IMR-90 (cell line): ENCODE measurements around the gene GDPD3. TPM values are rescaled to one million over a fixed set of nuclear protein-coding genes. Genes with fewer than 3 reads are reported as not detected.

Experiments
- ATAC-seq: fragments of 200-7000 bp; cut with Tn5 transposase; 2 replicates; pipeline ENCODE4 v1.9.1; 2020; ENCODE audit warnings: low read depth, mild to moderate bottlenecking, moderate library complexity
- BruUV-seq: library from RNA; stranded (reverse); fragments of 400-500 nt; replicated peaks from 2 replicates; lab custom pipeline; 2021; lab: Mats Ljungman, UMichigan
- CTCF ChIA-PET: fragments of 300-600 bp; formaldehyde crosslinking; extraction: SDS; loops from one replicate; lab custom pipeline; 2021; ENCODE audit warnings: antibody characterized with exemption; lab: Yijun Ruan, JAX
- POLR2A ChIA-PET: fragments of 300-600 bp; sonication (Branson Sonifier 250); formaldehyde crosslinking; loops from one replicate; lab custom pipeline; 2022; ENCODE audit warnings: antibody characterized with exemption; ENCODE audit not compliant: unreplicated experiment; lab: Charles Lee
- DNase-seq: peaks from one replicate; pipeline ENCODE4 v3.0.0; 2013
- H2AFZ ChIP-seq: replicated peaks from 2 replicates; pipeline ENCODE3; 2013; ENCODE audit warnings: low read length, mild to moderate bottlenecking; ENCODE audit not compliant: poor library complexity
- H2AK5ac ChIP-seq: 2 replicates; pipeline ENCODE4 v1.6.1; 2013; ENCODE audit warnings: low read depth, low read length, inconsistent platforms
- H2AK9ac ChIP-seq: replicated peaks from 2 replicates; pipeline ENCODE3; 2013; ENCODE audit warnings: mild to moderate bottlenecking, low read depth, low read length, moderate library complexity; ENCODE audit not compliant: poor library complexity
- H2BK120ac ChIP-seq: 2 replicates; pipeline ENCODE4 v1.6.1; 2013; ENCODE audit warnings: low read depth, low read length, inconsistent platforms
- H2BK15ac ChIP-seq: 3 replicates; pipeline ENCODE4 v1.6.1; 2013; ENCODE audit warnings: low read depth, low read length, inconsistent platforms
- H2BK20ac ChIP-seq: 2 replicates; pipeline ENCODE4 v1.6.1; 2013; ENCODE audit warnings: low read depth, mild to moderate bottlenecking, inconsistent platforms, low read length, moderate library complexity
- H2BK5ac ChIP-seq: 2 replicates; pipeline ENCODE4 v1.6.1; 2013; ENCODE audit warnings: mild to moderate bottlenecking, low read depth, low read length, inconsistent platforms; ENCODE audit not compliant: poor library complexity, severe bottlenecking
- H3K14ac ChIP-seq: replicated peaks from 2 replicates; pipeline ENCODE4 v1.6.1; 2013; ENCODE audit warnings: low read depth, low read length, inconsistent platforms
- H3K18ac ChIP-seq: 2 replicates; pipeline ENCODE4 v1.6.1; 2013; ENCODE audit warnings: low read depth, low read length, control low read depth
- H3K23ac ChIP-seq: 2 replicates; pipeline ENCODE4 v1.6.1; 2013; ENCODE audit warnings: low read depth, low read length, inconsistent platforms
- H3K27ac ChIP-seq: 2 replicates; pipeline ENCODE4 v1.5.1; 2013; ENCODE audit warnings: mild to moderate bottlenecking, control low read depth, low read length; ENCODE audit not compliant: insufficient read depth
- H3K27me3 ChIP-seq: 2 replicates; pipeline ENCODE4 v1.6.1; 2013; ENCODE audit warnings: low read length; ENCODE audit not compliant: control insufficient read depth, insufficient read depth
- H3K36me3 ChIP-seq: 2 replicates; pipeline ENCODE4 v1.6.1; 2013; ENCODE audit warnings: low read length, mixed read lengths; ENCODE audit not compliant: control insufficient read depth, insufficient read depth
- H3K4ac ChIP-seq: 2 replicates; pipeline ENCODE4 v1.6.1; 2013; ENCODE audit warnings: low read depth, low read length, inconsistent platforms
- H3K4me1 ChIP-seq: 2 replicates; pipeline ENCODE4 v1.6.1; 2013; ENCODE audit warnings: low read length, mixed read lengths; ENCODE audit not compliant: control insufficient read depth, insufficient read depth
- H3K4me2 ChIP-seq: 2 replicates; pipeline ENCODE4 v1.6.1; 2013; ENCODE audit warnings: low read depth, mild to moderate bottlenecking, control low read depth, low read length, moderate library complexity
- H3K4me3 ChIP-seq: 2 replicates; pipeline ENCODE4 v1.5.1; 2013; ENCODE audit warnings: low read depth, mild to moderate bottlenecking, control low read depth, low read length, moderate library complexity; ENCODE audit not compliant: insufficient read depth
- H3K56ac ChIP-seq: 2 replicates; pipeline ENCODE4 v1.6.1; 2013; ENCODE audit warnings: low read length, inconsistent platforms; ENCODE audit not compliant: insufficient read depth; ENCODE audit errors: extremely low read depth
- H3K79me1 ChIP-seq, 2 experiments: 2 replicates each; pipeline ENCODE4 v1.6.1; 2013; ENCODE audit warnings: low read length in 2 of 2, inconsistent platforms in 1 of 2, low read depth in 1 of 2
- H3K9ac ChIP-seq: 2 replicates; pipeline ENCODE4 v1.6.1; 2013; ENCODE audit warnings: low read depth, low read length, control low read depth
- H3K9me1 ChIP-seq: 2 replicates; pipeline ENCODE4 v1.6.1; 2013; ENCODE audit warnings: low read length, inconsistent platforms; ENCODE audit not compliant: insufficient read depth
- H3K9me3 ChIP-seq: 2 replicates; pipeline ENCODE4 v1.6.1; 2013; ENCODE audit warnings: low read length; ENCODE audit not compliant: control insufficient read depth, insufficient read depth
- H4K20me1 ChIP-seq: 2 replicates; pipeline ENCODE4 v1.6.1; 2013; ENCODE audit warnings: low read length, inconsistent platforms; ENCODE audit not compliant: insufficient read depth
- H4K5ac ChIP-seq: 2 replicates; pipeline ENCODE4 v1.6.1; 2013; ENCODE audit warnings: mild to moderate bottlenecking, low read depth, low read length, control low read depth
- H4K8ac ChIP-seq, 2 experiments: 2 replicates each; pipeline ENCODE4 v1.6.1; 2013; ENCODE audit warnings: low read depth in 2 of 2, low read length in 2 of 2, control low read depth in 1 of 2, inconsistent platforms in 1 of 2
- H4K91ac ChIP-seq: 2 replicates; pipeline ENCODE4 v1.6.1; 2013; ENCODE audit warnings: low read depth, low read length, inconsistent platforms; ENCODE audit not compliant: insufficient read depth
- BHLHE40 ChIP-seq: fragments of 150-350 bp; IDR thresholded peaks from 2 replicates; pipeline ENCODE4 v1.6.1; 2016; ENCODE audit warnings: mild to moderate bottlenecking, low read depth, low read length
- FOS ChIP-seq: fragments of 150-350 bp; IDR thresholded peaks from 2 replicates; pipeline ENCODE4 v1.6.1; 2016; ENCODE audit warnings: low read depth, low read length
- MXI1 ChIP-seq: IDR thresholded peaks from 2 replicates; pipeline ENCODE4 v1.6.1; 2012; ENCODE audit warnings: low read depth, mild to moderate bottlenecking, low read length, moderate library complexity, borderline replicate concordance
- NFE2L2 ChIP-seq: fragments of 150-350 bp; IDR thresholded peaks from 2 replicates; pipeline ENCODE4 v1.6.1; 2016; ENCODE audit warnings: low read depth, mild to moderate bottlenecking, low read length
- WGBS, 2 experiments: methylation state at CpG; one replicate each; pipeline versions ENCODE4 v1.1.5 to v1.1.7; 2013; ENCODE audit warnings: missing lambda C conversion rate in 2 of 2; ENCODE audit not compliant: insufficient read length in 1 of 2; ENCODE audit errors: extremely low coverage in 2 of 2; 5-methylcytosine and 5-hydroxymethylcytosine counted together
- dilution Hi-C: fragments of 300-500 bp; cut with HindIII; formaldehyde crosslinking; loops from one replicate; pipeline ENCODE4 v1.14.3; 2018; ENCODE audit warnings: low sequenced_read_pairs; ENCODE audit not compliant: unreplicated experiment
- in situ Hi-C: fragments of 300-500 bp; cut with MboI; formaldehyde crosslinking; loops from 3 replicates; pipeline ENCODE4 v1.14.3; 2019; ENCODE audit warnings: low sequenced_read_pairs, inconsistent platforms, mixed read lengths
- intact Hi-C: fragments of 100-400 bp; cut with micrococcal nuclease; formaldehyde crosslinking; loops from 2 replicates; pipeline ENCODE4 v1.10.0; 2022
- polyA plus RNA-seq, 3 experiments: library from polyadenylated mRNA; depleted of rRNA; stranded (reverse); fragments of >200 nt; gene quantifications; 2 replicates each; pipeline ENCODE4 v1.2.3, GENCODE V29; 2012; ENCODE audit warnings: low replicate concordance in 1 of 3
- total RNA-seq: library from RNA; depleted of rRNA; stranded (reverse); fragments of >200 nt; gene quantifications from 2 replicates; pipeline ENCODE4 v1.2.3, GENCODE V29; 2012
- TF ChIP-seq, protein P1 (sequence below): fragments of 150-350 bp; IDR thresholded peaks from 2 replicates; pipeline ENCODE4 v1.6.1; 2016; ENCODE audit warnings: low read depth, mild to moderate bottlenecking, low read length, moderate library complexity, borderline replicate concordance
- TF ChIP-seq, protein P2 (sequence below): fragments of 150-350 bp; IDR thresholded peaks from 2 replicates; pipeline ENCODE4 v1.6.1; 2017; ENCODE audit warnings: mild to moderate bottlenecking, antibody characterized with exemption, low read length, low read depth
- TF ChIP-seq, protein P3 (sequence below): conservative IDR thresholded peaks from 2 replicates; pipeline ENCODE4 v1.5.1; 2012; ENCODE audit warnings: mild to moderate bottlenecking, low read depth, low read length, improper control_type of control experiment

Gene GDPD3
- total and polyA plus RNA-seq, 2 of the 4 experiments (the other 2 are of a cell fraction) = under 0.01 to 19.5 TPM

DNA sequence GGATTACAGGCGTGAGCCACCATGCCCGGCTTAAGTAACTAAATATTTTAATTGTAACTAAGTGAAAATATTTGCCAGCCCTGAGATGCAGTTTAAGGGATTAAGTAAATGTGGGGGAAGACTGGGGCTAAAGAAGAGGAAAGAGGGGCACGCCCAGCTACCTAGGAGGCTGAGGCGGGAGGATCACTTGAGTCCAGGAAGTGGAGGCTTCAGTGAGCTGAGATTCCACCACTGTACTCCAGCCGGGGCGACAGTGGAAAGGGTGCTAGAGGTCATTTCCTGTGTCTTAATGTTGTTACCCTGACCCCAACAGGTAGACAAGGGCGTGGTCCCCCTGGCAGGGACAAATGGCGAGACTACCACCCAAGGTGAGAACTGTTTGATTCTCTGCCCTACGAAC is 45.0 kb downstream of the GDPD3 start:
- Histone ChIP-seq H3K79me1 (peaks cover 28 to 64% of the 10 kb centered on the region in 2 experiments), H3K18ac (no peak overlapping the region), H3K23ac (0 out of 2 replicates have a peak overlapping the region, but pooled peaks have one; percentile 72), H2BK5ac (no peak overlapping the region), H2AK5ac (no peak overlapping the region), H3K56ac (no peak overlapping the region), H3K9me1 (peaks cover 22% of the 10 kb centered on the region), H2BK20ac (no peak overlapping the region), H2AK9ac (peak overlapping the region; percentile 3), H3K9ac (peak overlapping the region; percentile 22; the same call in 1 of the 2 replicates), H3K14ac (no peak overlapping the region), H3K27ac (0 out of 2 replicates have a peak overlapping the region, but pooled peaks have one; percentile 3), H4K91ac (no peak overlapping the region), H4K20me1 (peaks cover 65% of the 10 kb centered on the region), H2AFZ (peak overlapping the region; percentile 1), H3K36me3 (peaks cover 61% of the 10 kb centered on the region), H4K8ac (no peak overlapping the region), H3K9me3 (no peaks in the 10 kb centered on the region), H3K27me3 (no peaks in the 10 kb centered on the region), H4K5ac (no peak overlapping the region), H2BK120ac (no peak overlapping the region), H3K4me1 (peaks cover 30% of the 10 kb centered on the region), H3K4me3 (no peak overlapping the region; the same call in 1 of the 2 replicates), H3K4ac (no peak overlapping the region), H3K4me2 (peak overlapping the region; percentile 31; the same call in 1 of the 2 replicates), H2BK15ac (no peak overlapping the region)
- in situ Hi-C loops (no loop called here), dilution Hi-C loops (no loop called here), intact Hi-C loops (no loop called here)
- WGBS, 2 experiments = 83% methylated on average over 2 of the region's 9 CpGs; no CpG with 5 or more reads in 1 of the 2 experiments
- no peak for ATAC-seq
- POLR2A ChIA-PET = no interaction called here
- CTCF ChIA-PET = no interaction called here
- TF ChIP-seq NFE2L2 (no peak), BHLHE40 (no peak), MXI1 (no peak), FOS (no peak)
- TF ChIP-seq, protein P1, sequence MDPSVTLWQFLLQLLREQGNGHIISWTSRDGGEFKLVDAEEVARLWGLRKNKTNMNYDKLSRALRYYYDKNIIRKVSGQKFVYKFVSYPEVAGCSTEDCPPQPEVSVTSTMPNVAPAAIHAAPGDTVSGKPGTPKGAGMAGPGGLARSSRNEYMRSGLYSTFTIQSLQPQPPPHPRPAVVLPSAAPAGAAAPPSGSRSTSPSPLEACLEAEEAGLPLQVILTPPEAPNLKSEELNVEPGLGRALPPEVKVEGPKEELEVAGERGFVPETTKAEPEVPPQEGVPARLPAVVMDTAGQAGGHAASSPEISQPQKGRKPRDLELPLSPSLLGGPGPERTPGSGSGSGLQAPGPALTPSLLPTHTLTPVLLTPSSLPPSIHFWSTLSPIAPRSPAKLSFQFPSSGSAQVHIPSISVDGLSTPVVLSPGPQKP = no peak
- TF ChIP-seq, protein P2, sequence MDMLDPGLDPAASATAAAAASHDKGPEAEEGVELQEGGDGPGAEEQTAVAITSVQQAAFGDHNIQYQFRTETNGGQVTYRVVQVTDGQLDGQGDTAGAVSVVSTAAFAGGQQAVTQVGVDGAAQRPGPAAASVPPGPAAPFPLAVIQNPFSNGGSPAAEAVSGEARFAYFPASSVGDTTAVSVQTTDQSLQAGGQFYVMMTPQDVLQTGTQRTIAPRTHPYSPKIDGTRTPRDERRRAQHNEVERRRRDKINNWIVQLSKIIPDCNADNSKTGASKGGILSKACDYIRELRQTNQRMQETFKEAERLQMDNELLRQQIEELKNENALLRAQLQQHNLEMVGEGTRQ = no peak
- TF ChIP-seq, protein P3, sequence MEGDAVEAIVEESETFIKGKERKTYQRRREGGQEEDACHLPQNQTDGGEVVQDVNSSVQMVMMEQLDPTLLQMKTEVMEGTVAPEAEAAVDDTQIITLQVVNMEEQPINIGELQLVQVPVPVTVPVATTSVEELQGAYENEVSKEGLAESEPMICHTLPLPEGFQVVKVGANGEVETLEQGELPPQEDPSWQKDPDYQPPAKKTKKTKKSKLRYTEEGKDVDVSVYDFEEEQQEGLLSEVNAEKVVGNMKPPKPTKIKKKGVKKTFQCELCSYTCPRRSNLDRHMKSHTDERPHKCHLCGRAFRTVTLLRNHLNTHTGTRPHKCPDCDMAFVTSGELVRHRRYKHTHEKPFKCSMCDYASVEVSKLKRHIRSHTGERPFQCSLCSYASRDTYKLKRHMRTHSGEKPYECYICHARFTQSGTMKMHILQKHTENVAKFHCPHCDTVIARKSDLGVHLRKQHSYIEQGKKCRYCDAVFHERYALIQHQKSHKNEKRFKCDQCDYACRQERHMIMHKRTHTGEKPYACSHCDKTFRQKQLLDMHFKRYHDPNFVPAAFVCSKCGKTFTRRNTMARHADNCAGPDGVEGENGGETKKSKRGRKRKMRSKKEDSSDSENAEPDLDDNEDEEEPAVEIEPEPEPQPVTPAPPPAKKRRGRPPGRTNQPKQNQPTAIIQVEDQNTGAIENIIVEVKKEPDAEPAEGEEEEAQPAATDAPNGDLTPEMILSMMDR = no peak
- BruUV-seq = no TSS peak
- DNase-seq = no peak
